Measurements from ENCODE around the gene CELSR1. TPM values are rescaled to one million over a fixed set of nuclear protein-coding genes. Genes with fewer than 3 reads are reported as not detected.

CELSR1 gene
- total RNA-seq, 4 donors from 2014 or later, result 18.4 to 56.0 (median 31.0) TPM

DNA sequence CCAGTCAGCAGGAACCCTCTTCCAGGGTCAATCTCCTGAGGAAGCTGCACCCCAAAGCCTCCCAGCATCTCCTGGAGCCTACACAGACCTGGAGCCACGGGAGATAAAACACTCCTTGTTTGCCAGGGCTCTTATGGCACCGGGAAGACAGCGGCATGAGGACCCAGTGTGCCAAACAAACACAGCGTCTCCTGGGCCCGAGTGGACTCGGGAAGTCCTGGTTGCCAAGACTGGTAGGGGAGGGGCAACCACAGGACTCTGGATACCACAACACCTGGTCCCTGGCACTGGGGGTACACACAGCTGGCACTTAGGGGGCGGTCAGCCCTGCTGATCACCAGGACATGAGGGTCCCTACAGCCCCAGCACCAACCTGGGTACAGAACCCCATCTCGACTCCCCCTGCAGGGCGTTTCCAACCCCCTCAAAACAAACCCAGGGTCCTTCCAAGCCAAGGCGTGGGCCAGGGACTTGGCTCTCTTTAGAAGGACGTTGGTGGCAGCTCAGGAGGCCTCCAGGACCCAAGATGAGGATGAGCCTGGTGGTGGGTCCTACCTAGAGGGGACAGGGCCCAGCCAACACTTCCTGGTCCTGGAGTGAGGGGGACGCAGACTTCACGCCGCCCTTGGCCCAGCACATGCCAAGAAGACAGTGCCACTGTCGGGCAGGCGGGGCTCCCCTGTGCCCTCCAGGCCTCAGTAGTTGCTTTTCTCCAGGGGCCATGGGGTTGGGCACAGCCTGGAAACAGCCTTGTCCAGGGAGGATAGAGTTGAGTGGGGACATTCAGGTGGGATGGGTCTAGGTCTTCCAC lies 85.0 kb downstream of the CELSR1 start:
- peak; percentile 47 to 51 for DNase-seq
- peak overlapping the region in 1 of 3 donors; percentile 61 for H3K27ac ChIP-seq
- no peaks in the 10 kb centered on the region for H3K36me3 ChIP-seq
- intact Hi-C loops (cut with DNase I), result no loop called here
- TF ChIP-seq CTCF (IDR thresholded peaks at IDR 0.05) (no peak), POLR2A (IDR thresholded peaks at IDR 0.05) (no peak)
- WGBS, 2 donors, result 60 to 62% methylated on average over 1 to 11 of the region's 16 CpGs
- no peaks in the 10 kb centered on the region for H3K9me3 ChIP-seq
- H3K4me1 ChIP-seq, result peaks cover 42 to 59% of the 10 kb centered on the region in 2 donors
- H3K27me3 ChIP-seq, result no peaks in the 10 kb centered on the region
- no peak overlapping the region for H3K4me3 ChIP-seq (replicated peaks in 1 of 3)

- DNase-seq, result no peak
- Histone ChIP-seq H3K4me1 (peaks cover 49 to 64% of the 10 kb centered on the region in 2 donors), H3K36me3 (no peaks in the 10 kb centered on the region), H3K27me3 (no peaks in the 10 kb centered on the region), H3K27ac (peak overlapping the region in 1 of 3 donors; percentile 61), H3K4me3 (replicated peaks in 1 of 3) (no peak overlapping the region), H3K9me3 (no peaks in the 10 kb centered on the region)
- intact Hi-C loops (cut with DNase I), result no loop called here
- no peak for TF ChIP-seq POLR2A (IDR thresholded peaks at IDR 0.05)
- no peak for TF ChIP-seq CTCF (IDR thresholded peaks at IDR 0.05)
- 87 to 93% methylated on average over 12 of the region's 12 CpGs for WGBS, 2 donors
These were observed 85.7 kb downstream of the CELSR1 start for GRCh38 chr22:46451741-46452140.

DNA sequence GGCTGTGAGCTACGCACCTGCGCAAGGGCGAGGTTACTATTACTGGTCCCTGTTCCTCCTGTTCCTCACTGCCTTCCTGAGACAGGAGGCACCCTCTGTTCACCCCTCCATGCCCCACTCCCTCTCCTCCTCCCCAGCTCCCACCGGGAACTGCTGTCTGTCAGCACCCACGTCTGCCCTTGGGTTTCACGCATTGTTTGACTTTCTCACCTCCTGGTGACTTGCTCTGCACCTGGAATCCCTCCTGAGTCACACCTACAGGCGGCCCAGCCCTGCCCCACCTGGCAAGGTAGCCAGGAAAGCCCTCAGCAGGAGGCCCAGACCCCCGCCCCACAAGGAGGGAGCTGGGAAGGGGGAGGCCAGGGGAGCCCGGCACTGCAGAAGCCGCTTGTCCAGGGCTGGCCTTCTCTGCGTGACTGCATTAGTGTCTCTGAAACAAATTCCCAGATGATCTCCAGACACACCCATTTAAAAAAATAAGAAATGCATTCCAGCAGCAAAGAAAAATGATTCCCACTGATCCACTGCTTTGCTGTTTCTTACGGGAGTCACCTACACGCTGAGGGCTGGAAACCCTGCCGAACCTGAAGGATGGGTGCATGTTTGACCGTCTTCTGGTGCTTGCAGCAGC lies 86.4 kb downstream of the CELSR1 start:
- intact Hi-C loops (cut with DNase I), result no loop called here
- Histone ChIP-seq H3K4me3 (replicated peaks in 1 of 3) (no peak overlapping the region), H3K27me3 (no peaks in the 10 kb centered on the region), H3K36me3 (no peaks in the 10 kb centered on the region), H3K27ac (peak overlapping the region in 1 of 3 donors; percentile 61), H3K4me1 (peaks cover 54 to 71% of the 10 kb centered on the region in 2 donors), H3K9me3 (no peaks in the 10 kb centered on the region)
- DNase-seq, result no peak
- TF ChIP-seq POLR2A (IDR thresholded peaks at IDR 0.05), result no peak
- no peak for TF ChIP-seq CTCF (IDR thresholded peaks at IDR 0.05)
- 80 to 84% methylated on average over 14 to 15 of the region's 15 CpGs for WGBS, 2 donors

DNA sequence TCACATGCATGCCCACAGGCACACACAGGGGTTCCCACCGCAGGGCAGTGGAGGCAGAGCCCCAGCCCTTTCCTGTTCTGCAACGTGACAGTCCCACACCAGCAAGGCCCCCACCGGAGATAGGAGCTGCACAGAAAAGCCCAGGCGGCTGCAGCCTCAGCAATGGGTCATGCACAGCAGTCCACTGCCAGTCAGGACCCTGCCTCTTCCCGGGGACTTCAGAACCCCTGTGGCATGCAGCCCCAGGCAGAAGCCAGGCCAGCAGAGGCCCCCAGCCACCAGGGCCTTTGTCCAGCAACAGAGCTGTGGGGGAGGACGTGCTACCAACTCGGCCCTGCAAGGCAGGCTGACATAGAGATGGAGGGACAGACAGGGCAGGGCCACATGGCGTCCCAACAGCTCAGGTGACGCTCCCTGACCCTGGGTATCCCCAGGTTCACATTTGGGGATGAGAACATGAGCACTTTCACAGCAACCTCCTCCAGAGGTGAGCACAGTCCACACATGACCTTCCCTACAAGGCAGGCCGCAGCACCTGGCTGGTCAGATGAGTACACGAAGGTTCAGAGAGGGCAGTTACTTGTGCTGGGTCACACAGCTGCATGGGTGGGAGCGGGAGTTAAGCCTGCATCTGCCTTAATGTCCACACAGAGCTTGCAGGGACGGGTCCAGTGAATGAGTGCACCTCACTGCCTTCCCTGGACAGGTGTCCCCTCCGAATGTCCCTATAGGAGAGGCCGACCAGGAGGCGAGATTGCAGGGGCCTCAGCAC lies 87.3 kb downstream of the CELSR1 start:
- Histone ChIP-seq H3K4me1 (peaks cover 60 to 74% of the 10 kb centered on the region in 2 donors), H3K36me3 (no peaks in the 10 kb centered on the region), H3K9me3 (no peaks in the 10 kb centered on the region), H3K4me3 (replicated peaks in 1 of 3) (no peak overlapping the region), H3K27me3 (no peaks in the 10 kb centered on the region), H3K27ac (peak overlapping the region in 1 of 3 donors; percentile 53)
- TF ChIP-seq POLR2A (IDR thresholded peaks at IDR 0.05), result no peak
- no peak for TF ChIP-seq CTCF (IDR thresholded peaks at IDR 0.05)
- intact Hi-C loops (cut with DNase I), result no loop called here
- no peak for DNase-seq
- WGBS, 2 donors, result 85 to 93% methylated on average over 7 to 9 of the region's 16 CpGs

All from thyroid gland (tissue), 4 donors.